K562 treated with DMSO at 1 percent for 24 hours (cell line): Measurements from ENCODE around the gene KCNJ13. TPM values are rescaled to one million over a fixed set of nuclear protein-coding genes. Genes with fewer than 3 reads are reported as not detected.

Source experiments
- total RNA-seq: library from RNA; unstranded; fragments of 300-600 nt; gene quantifications from 2 replicates; pipeline ENCODE4 v1.2.3, GENCODE V29; 2022; ENCODE audit warnings: low read depth; ENCODE audit not compliant: insufficient read depth

KCNJ13 gene
- total RNA-seq = not detected in 2 replicates

DNA sequence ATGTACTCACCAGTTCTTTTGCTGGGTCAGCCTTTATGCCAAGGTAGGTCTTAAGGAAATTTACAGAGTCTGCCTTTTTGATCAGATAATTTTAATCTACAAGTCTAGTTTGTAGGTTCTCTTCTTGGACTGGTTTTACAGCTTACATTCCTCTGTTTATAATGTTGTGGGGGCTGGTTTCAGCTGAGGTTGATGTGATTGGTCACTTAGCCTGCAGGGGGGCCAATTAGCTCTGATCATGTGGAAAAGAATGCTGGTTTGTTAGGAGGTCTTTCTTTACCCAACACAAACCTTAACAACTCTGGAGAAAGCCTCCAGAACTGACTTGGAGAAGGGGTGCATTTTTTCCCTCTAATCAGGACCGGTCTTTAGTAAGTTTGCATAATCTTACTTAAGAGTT lies at the start of gene KCNJ13:
Gene KCNJ13 (minus strand): TSS at position 131 of the 400 bp plus-strand sequence. CDS start 5,203 bp downstream, outside the sequence.

Other genes starting within 250 kb of the KCNJ13 start
- not detected in 2 replicates for gene CHRNG, start 236.9 kb downstream of the KCNJ13 start, total RNA-seq
- 1.5 and 2.9 TPM in 2 replicates for gene TIGD1, start 226.0 kb downstream of the KCNJ13 start, total RNA-seq
- gene EIF4E2, start 225.9 kb downstream of the KCNJ13 start, total RNA-seq = 54.3 and 60.6 TPM in 2 replicates
- 29.9 and 31.4 TPM in 2 replicates for gene EFHD1, start 143.0 kb downstream of the KCNJ13 start, total RNA-seq
- gene GIGYF2, start 79.2 kb downstream of the KCNJ13 start, total RNA-seq = 21.4 and 25.8 TPM in 2 replicates
- gene SNORC, start 93.7 kb upstream of the KCNJ13 start, total RNA-seq = 6.3 and 6.6 TPM in 2 replicates
- gene NGEF, start 236.7 kb upstream of the KCNJ13 start, total RNA-seq = 0.34 TPM in 1 of 2 replicates, not detected in the other